HG03460 (cell line): ENCODE measurements around the gene GCG.

ENCODE experiments used
- ATAC-seq: cut with Tn5 transposase; IDR thresholded peaks from one replicate; pipeline ENCODE4 v1.9.1; 2021; ENCODE audit not compliant: unreplicated experiment

The GCG gene

DNA sequence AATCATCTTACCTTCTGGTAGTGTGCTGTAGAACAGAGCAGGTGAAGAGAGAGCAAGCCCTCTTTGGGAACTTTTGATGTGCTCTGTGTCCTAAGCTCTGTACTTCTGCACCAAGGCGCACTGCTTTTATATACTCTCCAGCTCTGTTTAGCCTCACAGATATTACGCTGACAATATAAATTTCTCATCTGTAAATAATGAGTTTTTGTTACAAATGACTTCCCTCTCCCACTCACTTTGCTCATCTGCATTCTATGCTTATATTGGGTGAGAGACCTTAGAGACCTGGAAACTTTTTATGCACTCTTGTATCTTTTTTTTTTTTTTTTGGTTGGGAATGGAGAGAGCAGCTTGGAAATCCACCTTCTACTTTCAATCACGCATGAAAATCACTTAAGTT, at the start of gene GCG:
GCG (minus strand) TSS at position 101 of the 400 bp plus-strand sequence. CDS start 3,069 bp downstream, outside the sequence.
- ATAC-seq, result no peak

DNA sequence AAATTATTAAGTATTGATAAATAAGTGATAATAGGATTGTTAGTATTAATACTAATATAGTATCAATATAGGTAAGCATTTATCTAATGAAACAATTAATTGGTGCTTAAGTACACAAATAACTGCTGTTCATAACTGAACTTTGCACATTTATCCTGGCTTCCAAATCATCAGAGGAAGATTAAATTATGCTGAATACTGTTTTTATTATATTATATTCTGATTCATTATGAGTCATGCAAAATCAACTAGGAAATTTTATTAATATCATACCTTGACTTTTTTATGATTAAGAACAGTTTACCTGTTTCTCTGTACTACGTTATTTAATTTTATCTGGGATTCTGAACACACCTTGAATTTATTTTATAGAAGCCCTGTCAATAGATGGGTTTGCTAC, 48.6 kb upstream of the GCG start:
- no peak for ATAC-seq

DNA sequence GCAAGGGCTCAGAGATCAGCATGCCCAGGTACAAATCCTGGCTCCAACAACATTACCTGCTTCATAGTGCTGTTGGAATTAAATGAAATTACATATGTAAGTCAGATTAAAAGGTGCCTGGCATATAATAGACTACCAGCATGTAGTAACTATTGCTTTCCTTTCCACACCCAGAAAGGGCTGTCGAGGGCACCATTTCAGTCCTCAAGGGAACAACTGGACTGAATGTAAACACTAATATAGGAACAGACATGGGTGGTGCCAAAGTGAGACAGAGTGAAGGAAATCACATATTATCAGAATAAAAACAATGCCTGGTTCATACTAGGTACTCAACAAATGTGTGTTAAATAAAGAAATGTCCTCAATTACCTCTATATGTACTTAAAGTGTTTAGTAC, 47.9 kb upstream of the GCG start:
- ATAC-seq, result no peak

DNA sequence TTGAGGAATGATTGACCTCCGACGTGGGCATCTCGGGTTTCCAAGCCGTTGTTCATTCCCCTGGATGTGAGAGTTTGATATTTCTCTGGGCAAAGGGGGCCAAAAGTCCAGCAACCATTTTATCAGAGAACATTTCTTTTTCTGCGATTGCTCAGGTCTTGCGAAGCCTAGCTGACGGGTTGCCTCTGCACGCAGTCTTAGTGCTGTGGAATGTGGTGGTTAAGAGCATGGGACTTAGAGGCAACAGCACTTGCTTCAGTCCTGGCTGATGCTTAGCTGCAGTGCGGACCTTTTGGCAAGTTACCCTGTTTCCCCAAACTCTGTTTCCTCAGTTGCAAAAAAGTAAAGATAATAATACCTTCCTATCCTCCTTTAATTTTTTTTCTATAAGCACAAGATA, 46.2 kb upstream of the GCG start:
- ATAC-seq, result no peak

DNA sequence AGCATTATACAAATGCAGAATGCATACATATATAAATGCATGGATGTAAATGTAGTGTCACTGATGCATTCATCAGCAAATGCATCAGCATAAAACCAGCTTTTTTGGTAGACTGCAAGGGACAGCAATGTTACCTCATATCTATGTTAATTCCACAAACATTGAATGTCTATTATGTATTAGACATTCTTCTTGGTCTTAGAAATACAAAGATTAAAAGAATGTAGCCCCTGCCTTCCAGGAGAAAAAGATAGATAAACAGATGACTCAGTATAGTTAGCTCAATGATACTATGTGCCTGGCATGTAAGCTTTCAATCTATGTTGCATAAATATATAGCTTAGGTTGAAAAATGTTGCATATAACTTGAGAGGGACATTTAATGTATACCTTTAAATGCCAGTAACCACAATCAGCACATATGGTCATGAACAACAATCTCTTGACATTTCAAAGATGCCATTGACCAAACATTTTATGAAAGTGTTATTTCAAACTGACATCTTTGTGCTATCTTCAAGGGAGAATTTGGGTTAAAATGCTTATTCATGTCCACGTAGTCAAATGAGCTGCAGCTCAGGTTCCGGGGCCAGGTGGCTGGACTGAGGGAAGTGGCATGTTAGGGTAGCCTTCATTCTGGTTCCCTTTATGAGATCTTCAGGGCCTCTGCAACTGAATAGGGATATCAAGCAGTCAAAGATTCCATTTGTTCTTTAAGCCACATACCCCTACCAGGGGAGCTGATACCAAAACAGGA, 45.2 kb upstream of the GCG start:
- ATAC-seq, result no peak

DNA sequence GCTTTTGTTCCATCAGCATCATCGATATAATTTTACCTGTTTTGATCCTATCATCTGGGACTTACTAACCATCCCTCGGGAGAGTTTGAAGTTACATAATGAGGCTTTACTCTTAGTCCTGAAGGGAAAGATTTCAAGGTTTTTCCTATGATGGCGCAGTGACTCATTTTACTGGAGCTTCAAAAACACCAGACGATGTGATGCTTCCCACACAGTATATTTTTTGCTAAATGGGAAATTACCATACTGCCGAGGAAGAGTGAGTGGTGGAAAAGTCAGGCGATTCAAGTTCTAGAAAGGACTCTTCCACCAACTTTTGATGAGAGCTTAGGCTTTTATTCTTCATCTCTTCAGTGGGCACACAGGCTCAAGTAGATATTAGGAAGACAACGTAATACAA, 44.6 kb upstream of the GCG start:
- ATAC-seq, result no peak

DNA sequence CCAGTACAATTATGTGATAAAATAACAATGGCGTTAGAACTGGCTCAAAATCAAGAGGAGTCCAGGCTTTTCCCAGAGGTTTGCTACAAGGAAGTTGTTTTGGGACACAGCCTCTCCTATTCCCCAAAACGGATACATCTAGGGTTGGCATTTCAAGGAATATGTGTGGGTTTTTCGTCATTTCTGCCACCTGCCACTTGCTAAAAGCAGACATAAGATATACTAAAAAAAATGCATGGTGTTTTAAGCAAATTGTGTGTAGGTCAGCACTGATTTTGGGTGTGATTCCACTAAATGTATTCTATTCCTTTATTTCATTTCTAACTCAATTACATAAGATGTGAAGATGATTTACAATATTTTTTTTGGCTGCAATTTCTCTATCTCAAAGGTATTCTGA, 36.4 kb upstream of the GCG start:
- no peak for ATAC-seq

DNA sequence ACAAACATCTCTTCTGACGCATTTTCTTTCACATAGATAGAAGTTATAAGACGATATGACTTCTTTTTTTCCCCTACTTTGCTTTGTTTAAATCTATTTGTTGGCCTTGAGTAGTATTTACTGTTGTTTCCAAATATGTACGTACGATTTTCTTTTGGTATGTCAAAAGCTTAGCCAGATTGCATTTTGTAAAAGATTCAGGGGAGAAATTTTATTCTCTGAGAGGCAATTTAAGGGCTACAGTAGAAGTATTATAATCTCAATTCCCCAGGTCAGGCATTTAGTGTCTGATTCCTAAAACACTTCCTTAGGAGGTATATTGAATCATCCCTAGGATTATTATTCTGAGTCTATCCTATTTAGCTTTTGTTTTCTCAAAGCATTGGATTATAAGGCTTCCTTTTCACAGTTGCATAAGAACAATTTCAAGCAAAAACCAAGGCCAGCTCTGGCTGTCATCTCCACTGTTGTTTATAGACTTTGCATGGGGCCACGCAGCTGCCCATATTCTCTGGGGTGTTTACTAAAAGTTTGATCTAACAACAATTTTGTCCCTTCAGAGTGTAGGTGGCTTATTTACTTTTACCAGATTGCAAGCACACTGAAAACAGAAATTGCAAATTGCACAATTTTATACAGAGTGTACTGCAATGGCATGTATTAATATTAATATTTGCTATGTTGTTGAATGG, 33.6 kb upstream of the GCG start:
- no peak for ATAC-seq

DNA sequence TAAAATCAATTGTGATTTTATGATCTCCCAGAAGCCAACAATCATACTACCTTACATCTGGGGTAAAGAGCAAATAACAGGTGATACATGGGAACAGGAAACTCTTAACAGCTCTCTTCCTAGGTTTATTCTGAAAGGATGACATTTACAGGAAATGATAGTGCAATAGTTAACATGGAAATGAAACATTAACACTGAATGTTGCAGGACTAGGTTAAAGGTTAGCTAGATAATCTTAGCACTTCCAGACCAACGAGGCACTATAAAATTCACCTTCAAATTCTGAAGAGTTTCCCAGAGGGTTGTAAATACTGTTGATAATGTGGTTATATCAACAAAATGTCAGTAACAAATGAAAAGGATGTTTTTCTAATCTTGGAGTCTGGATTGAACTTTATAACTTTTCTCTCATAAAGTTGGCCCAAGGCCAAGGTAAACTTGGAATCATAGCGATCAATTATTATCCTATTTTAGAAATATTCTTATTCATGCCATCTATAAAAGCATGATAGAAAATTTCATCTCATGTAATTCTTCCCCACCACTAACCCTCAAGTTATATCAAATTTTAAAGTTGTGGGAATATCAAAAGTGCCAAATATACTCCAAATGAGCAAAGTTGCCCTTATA, 32.9 kb upstream of the GCG start:
- no peak for ATAC-seq

DNA sequence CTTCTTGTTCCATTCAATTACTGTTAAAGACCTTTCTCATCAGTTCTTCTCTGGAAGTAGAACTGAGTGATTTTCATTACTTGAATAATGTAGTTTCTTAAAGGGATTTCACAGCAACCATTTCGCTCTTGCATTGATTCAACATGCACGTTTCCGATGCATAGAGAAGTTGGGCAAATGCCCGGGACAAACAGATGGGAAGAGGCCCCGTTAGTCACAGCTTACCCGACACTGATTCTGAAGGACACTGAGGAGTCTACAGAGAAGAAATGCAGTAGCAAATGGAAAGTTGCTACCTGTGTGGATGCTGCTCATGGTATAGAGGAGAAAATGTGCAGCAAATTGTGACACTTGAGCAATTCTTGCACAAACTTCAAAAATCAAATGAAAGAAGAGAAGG, 32.3 kb upstream of the GCG start:
- no peak for ATAC-seq

DNA sequence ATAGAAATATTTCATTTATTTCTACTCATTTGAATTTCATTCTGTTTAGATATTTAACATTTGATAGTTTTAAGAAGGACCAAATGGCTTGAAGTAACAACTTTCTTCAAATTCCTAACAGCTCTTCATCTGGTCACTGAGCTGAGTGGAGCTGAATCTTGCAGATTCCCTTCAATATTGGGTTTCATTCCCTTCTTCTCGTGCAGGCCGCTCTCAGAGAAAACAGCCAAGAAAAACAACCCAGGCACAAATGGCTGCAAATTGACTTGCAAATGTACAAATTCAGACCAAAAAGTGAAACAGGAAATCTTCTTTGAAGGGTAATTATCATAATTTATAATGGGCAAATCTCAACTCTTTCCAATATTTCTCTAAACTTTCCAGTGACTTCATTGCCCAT, 30.3 kb upstream of the GCG start:
- ATAC-seq, result no peak

DNA sequence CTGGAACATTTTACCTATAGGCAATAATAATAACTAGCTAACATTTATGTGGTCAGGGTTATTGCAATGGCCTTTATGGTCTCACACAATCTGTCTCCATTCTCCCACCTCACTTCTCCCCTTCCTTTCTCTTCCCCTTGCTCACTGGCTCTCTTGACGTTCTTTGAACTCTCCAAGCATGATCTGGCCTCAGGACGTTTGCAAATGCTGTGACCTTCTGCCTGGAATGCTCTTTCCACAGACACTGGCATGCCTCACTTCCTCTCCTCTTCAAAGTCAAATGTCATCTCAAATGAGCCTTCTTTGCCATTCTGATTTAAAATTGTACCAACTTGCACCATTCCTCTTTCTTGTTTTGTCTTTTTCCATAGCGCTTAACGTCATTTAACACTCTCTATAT, 25.3 kb upstream of the GCG start:
- no peak for ATAC-seq

DNA sequence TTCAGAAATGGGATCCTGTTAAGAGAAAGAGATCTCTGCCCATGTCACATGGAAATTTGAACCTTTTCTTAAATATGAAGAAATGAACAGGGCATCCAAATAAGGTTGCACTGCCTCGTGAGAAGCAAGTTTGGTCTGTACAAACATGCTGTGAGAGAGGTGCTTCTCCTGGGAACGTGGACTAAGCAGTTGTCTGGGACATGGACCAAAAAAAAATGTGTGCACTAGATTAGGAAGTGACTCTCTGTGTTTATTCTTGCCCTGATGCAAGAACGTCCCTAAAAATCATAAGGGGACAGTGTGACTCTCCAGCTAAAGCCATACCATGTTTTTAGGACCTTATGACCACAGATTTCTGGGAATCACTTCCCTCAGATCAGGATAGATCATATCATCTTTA, 23.7 kb upstream of the GCG start:
- ATAC-seq, result no peak

DNA sequence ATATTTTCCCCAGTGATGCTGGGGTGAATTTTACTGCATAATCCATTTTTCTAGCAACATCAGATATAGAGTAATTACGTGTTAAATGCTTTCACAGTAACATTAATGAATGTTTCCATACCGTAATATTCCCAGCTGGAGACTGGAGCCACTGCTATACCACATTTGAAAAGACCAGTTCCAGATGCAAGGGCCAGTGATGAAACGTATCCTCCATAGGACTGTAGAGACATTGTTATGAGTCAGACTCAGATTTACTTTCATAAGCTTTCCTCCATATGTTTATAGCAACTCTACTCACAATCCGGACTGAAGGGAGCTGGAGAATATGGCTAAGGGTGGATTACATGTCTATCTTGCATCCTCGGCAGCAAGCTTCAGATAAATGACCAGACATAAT, 22.7 kb upstream of the GCG start:
- ATAC-seq, result no peak

DNA sequence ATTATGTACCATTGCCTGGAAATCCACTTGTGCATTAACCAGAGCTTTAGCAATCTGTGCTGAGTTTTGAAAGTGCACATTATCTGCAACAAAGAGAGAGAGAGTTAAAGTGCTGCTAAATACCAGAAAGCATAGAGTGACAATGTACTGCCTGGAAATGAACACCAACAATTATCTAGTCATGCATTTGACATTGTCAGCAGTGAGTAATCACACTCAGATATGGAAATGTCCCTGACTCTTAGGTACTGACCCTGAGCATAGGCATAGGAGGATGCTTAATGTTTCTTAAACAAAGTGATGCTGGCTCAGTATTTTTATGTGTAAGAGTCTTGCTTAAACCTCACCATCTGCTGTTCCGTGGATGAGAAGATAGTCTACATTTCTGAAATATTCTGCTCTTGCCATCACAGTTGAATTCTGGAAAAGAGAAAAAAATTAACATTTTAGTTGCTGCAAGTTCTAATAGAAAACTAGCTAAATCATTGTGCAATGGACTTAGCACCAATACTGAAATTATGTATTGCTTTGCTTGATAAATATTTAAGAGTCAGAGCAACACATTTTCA, 20.8 kb upstream of the GCG start:
- ATAC-seq, result no peak

DNA sequence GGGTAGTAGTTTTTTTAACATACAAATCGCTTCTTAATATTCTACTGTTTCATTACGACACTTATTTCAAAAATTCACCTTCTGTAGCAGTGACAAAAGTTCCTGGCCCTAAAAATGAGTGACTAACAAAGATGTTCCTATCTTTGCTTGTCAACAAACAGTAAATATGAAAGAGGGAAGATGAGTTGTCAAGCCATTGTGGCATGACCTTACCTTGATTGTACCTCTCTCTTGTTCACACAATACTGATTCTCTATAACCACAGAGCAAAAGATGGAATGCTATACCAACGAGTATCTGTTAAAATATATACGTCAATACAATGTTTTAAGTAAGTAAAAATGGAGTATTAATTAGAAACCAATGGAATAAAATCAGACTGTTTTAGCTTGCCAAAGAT, 14.7 kb upstream of the GCG start:
- no peak for ATAC-seq

DNA sequence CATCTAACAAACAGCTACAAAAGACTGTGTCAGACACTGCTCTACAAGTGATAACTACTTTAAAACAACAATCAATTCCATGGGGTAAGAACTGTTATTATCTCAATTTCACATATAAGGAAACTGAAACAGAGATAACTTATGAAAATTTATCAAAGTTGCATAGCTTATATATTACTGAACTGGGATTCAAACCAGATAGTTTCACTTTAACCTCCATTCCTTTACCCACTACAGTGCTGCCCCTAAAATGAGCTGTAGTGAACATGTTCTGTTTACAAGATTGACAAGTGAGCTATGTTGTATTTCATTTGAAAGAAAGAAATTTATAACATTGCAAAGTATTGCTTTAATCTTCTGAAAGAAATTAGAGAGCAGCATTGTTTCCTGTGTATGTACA, 14.1 kb upstream of the GCG start:
- no peak for ATAC-seq

DNA sequence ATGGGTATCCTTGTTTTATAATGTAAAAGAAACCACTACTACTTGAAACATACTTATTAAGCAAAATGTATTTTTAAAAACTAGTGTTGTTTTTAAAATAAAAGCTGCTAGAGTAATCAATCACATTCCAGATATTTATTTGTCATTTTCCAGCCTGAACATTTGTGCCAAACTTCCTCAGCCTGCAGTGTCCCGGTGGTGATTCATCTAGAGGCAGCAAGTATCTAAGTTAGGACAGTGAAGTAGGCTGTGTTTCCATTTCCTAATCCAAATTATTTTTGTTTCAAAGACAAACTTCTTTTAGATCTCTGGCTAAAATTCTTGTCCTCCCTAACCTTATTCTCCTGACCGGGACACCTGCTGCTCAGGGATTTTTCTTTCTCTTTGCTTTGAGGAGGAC, 12.8 kb upstream of the GCG start:
- ATAC-seq, result no peak

DNA sequence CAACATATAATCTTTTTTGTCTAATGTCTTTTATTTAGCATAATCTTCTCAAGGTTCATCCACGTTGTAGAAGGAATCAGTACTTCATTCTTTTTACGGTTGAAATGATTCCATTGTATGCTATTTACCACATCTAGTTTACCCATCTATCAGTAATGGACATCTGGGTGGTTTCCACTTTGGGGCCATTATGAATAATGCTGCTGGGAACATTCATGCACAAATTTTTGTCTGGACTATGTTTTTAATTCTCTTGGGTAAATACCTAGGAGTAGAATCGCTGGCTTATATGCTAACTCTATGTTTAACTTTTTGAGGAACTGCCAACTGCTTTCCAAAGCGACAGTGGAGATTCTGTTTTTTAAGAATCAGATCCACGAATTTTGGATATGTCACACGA, 7.4 kb upstream of the GCG start:
- ATAC-seq, result no peak

DNA sequence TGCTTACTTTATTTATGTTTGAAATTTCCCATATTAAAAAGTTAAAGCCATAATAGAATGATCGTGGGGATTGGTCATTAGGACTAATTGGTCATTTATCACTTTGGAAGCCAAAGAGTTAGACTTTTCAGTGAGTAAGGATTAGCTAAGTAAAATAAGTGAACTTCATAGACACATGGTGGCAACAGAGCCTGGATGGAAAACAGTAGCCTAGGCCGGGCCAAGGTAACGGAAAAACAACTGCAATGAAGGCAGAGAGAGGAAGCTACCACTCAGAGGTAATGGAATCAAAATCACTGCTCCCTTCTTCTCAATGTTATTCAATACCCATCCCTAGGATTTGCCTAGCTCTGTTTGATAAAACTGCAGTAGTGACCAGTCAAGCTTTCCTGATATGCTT, 4.1 kb upstream of the GCG start:
- no peak for ATAC-seq

DNA sequence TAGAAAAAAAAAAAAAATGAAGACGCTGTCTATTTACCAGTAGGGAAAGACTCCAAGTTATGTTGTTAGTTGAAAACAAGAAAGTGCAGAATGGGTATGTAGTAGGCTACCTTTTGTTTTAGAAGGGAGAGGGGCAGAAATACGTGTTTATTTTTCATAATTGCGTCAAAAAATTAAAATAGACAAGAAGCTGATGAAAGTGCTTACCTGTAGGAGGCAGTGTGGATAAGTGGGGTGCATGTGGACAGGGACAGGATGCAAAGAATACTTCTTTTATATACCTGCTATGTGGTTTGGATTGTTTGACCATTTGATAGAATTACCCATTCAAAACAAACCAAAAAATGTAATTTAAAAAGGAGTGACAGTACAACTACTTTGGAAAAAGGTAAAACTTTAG, 3.0 kb upstream of the GCG start:
- ATAC-seq, result no peak

DNA sequence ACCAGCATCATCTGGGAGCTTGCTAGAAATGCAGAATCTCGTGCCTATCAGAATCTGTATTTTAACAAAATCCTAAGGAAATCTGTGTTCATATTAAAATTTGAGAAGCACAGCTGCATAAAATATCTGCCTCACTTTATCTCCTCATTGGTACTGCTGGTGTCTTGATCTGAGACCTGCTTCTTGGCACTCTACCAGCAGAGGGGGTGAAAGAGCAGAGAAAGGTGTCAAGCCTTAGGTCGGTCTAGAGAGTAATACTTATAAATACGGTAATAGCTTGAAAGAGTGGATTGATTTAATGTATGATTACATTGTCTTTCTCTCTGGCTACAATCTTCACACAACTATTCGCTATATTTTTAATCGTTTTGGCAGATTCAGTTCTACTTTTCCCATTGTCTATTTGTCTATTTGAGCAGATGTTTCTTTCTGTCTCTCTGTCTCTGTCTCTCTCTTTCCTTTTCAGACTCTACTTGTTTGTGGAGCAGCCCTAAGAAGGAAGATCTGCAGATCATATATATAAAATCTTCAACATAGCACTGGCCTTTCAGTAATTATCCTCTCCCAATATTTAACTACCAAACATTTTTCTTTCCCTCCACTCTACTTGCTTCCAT, 1.7 kb upstream of the GCG start:
- ATAC-seq, result peak; percentile 97
